Inflammatory macrophage (primary cell): ENCODE results near the gene TAB2.
"Not testable (repeated sequence)": the region's sequence is repeated elsewhere in the genome, so short reads cannot be mapped to it uniquely, and the experiment has no call there.

Experiments
- DNase-seq, 2 donors: peaks; one replicate each; pipeline ENCODE4 v3.0.0-alpha.2; 2020 to 2022

TAB2 gene

GRCh38 chr6:149313861-149314260, 3.7 kb upstream of the TAB2 start:
- no peak for DNase-seq

GRCh38 chr6:149314325-149314905, 3.1 kb upstream of the TAB2 start:
- no peak for DNase-seq

GRCh38 chr6:149316108-149316727, 1.3 kb upstream of the TAB2 start:
- no peak for DNase-seq

GRCh38 chr6:149316740-149317643, 520 bp upstream of the TAB2 start:
- DNase-seq = peak; percentile 93 to 94

GRCh38 chr6:149318581-149319286, 1.2 kb downstream of the TAB2 start:
- peak in 1 of 2 donors; percentile 39 for DNase-seq

GRCh38 chr6:149319422-149319821, 1.9 kb downstream of the TAB2 start:
- no peak for DNase-seq

GRCh38 chr6:149320016-149320415, 2.5 kb downstream of the TAB2 start:
- DNase-seq = not testable (repeated sequence)

- DNase-seq = no peak
Observed at GRCh38 chr6:149320796-149321195, 3.3 kb downstream of the TAB2 start.

GRCh38 chr6:149323353-149323752, 5.8 kb downstream of the TAB2 start:
- no peak for DNase-seq

GRCh38 chr6:149323925-149324324, 6.4 kb downstream of the TAB2 start:
- no peak for DNase-seq

- DNase-seq = no peak
Observed at GRCh38 chr6:149324428-149324827, 6.9 kb downstream of the TAB2 start.

- no peak for DNase-seq
Observed at GRCh38 chr6:149325648-149326236, 8.2 kb downstream of the TAB2 start.

- no peak for DNase-seq
Observed at GRCh38 chr6:149327638-149328037, 10.1 kb downstream of the TAB2 start.

- no peak for DNase-seq
Observed at GRCh38 chr6:149328083-149328482, 10.6 kb downstream of the TAB2 start.

GRCh38 chr6:149329529-149329928, 12.0 kb downstream of the TAB2 start:
- no peak for DNase-seq

GRCh38 chr6:149330133-149330532, 12.6 kb downstream of the TAB2 start:
- no peak for DNase-seq

GRCh38 chr6:149331043-149331807, 13.7 kb downstream of the TAB2 start:
- DNase-seq = peak in 1 of 2 donors; percentile 41

GRCh38 chr6:149331871-149332270, 14.4 kb downstream of the TAB2 start:
- no peak for DNase-seq

- DNase-seq = no peak
Observed at GRCh38 chr6:149332602-149333265, 15.2 kb downstream of the TAB2 start.

- no peak for DNase-seq
Observed at GRCh38 chr6:149333266-149333620, 15.7 kb downstream of the TAB2 start.

GRCh38 chr6:149334201-149334600, 16.7 kb downstream of the TAB2 start:
- DNase-seq = peak in 1 of 2 donors; percentile 30
